GM18526 (cell line): ENCODE results near the gene SPINK4.

Source experiments
- POLR2A ChIP-seq: IDR thresholded peaks from 3 replicates; pipeline ENCODE4 v1.6.1; 2011; ENCODE audit not compliant: insufficient read length; ENCODE audit errors: extremely low read depth

The SPINK4 gene

GRCh38 chr9:33245341-33245740 is 5.4 kb downstream of the SPINK4 start:
- no peak for TF ChIP-seq POLR2A

DNA sequence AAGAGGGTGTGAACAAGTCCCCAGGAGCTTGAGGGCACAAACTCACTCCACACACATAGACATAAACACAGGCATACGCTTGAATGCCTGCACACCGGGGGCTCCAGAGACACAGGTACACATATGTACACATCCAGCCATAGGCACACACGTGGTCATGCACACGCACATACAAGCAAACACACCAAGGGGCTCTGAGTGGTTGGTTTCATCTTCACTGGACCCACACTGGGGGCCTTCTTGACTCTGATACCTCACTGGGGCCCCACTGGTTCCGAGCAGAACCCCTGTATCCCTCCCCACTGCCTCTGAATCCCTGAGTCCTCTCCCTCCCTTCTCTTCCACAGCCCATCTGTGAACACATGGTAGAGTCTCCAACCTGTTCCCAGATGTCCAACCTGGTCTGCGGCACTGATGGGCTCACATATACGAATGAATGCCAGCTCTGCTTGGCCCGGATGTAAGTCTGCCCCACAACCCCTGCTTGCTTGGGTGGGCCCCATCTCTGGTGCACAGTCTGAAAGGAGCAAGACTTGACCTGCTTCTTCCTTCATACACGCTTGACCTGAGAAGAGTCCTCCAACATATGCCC is 6.4 kb downstream of the SPINK4 start:
- TF ChIP-seq POLR2A: no peak

- TF ChIP-seq POLR2A: no peak
Measured at GRCh38 chr9:33248606-33249005, 8.6 kb downstream of the SPINK4 start.

- TF ChIP-seq POLR2A: no peak
Measured at GRCh38 chr9:33249087-33249658, 9.2 kb downstream of the SPINK4 start.

DNA sequence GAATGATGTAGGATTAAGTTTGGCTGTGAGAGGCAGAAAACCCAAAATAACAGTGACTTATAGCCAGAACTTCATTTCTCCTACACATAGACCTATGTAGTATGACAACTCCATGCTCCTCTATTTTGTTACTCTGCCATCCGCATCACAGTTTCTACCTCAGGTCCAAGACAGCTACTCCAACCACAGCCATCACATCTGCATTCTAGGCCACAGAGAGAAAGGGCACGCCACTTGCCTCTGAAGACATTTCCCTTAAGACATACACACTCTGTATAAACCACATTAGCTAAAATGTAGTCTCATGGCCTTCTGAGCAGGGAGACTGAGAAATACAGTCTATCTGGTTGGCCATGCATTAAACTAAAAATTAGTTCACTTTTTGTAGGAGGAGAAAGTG is 10.0 kb downstream of the SPINK4 start:
- no peak for TF ChIP-seq POLR2A

DNA sequence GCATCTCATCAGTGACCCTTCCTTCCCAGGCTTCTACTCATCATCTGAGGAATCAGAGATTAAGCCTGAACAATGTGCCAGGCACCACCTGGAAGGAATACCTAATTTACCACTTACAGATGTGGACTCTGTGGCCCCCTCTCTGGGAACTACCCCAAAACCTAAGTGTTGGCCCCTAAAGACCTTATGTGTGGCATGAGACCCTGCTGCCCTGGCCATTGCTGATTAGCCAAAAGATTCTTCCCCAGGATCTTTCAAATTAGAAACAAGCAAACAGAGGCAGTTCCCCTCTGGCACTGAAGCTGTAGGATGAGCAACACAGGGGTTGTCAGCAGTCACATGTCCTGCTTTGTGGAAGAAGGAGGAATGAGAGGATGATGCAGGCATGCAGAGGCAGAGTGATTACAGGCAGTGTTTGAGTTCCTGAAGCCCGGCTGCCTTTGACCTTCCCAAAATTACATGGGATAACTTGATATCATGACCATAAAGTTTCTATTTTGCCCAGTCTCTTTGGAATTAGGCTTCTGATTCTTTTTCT is 10.6 kb downstream of the SPINK4 start:
- no peak for TF ChIP-seq POLR2A

DNA sequence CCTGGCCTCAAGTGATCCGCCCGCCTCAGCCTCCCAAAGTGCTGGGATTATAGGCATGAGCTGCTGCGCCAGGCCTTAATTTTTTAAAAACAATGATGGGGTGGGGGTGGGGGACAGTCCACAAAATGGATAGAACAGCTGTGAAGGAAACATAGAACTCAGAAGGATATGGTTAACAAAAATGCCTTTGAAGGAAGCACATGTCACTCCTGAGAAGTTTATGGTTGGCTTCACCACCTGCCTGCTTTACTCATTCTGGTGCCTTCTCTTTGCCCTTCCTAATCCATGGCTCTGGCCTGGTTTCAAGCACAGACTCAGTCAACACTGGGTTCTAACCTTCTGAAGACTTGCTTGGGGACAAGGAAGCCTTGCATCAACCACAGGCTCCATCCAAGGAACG is 14.2 kb downstream of the SPINK4 start:
- no peak for TF ChIP-seq POLR2A

DNA sequence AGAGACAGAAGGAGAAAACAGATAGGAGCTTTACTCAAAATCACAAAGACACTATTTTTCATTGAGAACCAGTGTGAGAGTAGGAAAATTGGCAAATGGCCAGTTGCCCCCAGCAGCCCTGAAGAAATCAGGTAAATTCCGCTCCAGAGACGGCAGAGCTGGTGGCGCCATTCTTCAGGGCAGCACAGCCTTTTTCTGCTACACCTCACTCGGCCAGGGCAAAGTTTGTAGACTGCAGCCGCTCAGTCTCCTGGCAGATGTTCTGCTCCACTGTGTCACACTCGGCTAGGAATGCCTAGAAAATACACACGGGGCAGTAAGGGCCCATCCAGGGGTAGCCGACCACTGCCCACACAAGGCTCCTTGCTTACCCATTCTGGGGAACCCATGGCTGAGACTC is 15.0 kb downstream of the SPINK4 start:
- no peak for TF ChIP-seq POLR2A

DNA sequence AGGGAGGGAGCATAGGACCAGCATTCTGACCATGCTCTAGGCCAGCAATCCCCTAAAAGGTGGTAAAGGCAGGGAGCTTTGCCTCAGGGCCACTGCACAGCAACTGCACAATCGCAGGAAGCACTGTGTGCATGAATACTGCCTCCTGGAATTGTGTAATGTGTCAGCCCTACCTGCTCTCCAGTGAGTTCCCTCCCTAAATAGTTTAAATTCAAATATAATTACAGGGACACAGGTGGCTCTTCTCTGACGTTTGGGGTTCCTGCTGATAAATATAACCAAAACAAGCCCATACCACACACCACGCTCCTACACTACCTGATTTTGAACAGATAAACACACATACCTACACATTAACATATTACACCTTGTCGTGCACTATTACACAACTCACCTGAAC is 15.5 kb downstream of the SPINK4 start:
- no peak for TF ChIP-seq POLR2A

DNA sequence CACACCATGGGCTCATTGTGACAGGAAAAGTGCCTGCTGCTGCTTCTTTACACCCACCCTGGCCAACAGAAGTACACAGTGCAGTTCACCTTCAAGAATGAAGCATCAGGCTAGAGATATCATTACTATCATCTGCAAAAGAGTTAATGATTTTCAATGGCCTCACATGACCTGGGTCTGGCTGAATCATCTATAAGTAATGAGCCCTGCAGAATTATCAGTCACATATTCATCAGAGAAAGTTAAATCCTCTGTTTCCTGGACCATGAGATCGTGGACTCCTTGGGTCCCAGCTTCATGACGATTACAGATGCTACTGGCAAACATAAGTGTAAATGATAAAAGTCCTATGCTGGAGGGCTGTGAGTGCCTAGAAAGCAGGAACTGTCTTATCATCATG is 16.3 kb downstream of the SPINK4 start:
- no peak for TF ChIP-seq POLR2A

DNA sequence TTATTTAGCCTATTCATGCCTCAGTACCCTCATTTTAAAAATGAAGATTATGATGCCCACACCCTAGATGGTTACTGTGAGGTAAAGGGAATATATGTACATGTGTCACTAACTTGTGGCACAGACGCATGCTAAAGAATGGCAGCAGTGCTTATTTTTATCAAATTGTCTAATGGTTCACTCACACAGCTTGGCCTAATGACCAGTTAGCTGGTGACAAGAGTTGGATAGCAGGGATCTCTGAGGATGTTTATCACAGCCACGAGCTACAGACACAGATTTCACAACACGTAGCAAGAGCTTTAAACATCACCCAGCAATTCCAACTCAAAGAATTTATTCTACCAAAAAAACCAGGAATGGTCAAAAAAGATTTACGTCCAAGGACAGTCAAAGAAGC is 17.3 kb downstream of the SPINK4 start:
- no peak for TF ChIP-seq POLR2A

GRCh38 chr9:33260372-33260771 is 20.4 kb downstream of the SPINK4 start:
- TF ChIP-seq POLR2A: no peak

DNA sequence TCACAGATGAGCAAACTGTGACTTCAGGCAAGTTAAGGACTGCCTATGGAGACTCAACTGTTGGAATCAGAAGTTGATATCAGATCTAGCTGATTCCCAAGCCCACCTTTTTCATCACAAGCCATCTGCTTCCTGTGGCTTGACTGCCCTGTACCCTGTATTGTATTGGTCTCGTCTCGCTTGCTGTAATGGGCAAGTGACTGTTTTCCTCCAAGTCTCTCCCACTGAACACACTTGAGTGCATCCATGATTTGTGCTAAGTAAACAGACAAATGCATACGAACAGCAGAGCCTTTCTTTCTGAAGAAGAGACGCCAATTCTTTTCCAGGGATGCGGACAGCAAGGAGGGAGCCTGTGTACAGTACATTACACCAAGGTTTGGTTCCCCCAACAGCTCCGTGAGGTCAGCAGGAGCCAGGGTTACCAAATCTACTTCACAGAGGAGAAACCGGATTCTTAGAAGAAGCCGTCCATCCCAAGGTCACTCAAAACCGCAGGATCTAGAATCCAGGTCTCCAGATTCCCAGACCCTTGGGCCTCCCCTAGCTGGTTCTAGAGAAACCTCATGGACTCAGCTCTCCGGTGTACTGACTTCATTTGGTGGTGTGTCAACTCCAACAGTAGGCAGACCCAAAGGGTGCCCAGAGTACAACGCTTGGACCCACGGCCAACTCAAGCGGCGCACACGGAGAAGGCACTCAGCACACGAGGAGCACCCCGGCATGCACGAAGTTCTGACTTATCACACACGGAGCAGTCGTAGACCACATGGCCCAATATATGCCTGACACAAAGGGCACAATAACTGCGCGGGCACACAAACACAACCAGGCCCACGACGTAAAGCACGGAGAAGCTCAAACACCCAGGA is 23.4 kb downstream of the SPINK4 start:
- no peak for TF ChIP-seq POLR2A

GRCh38 chr9:33264003-33264472 is 24.1 kb downstream of the SPINK4 start:
- no peak for TF ChIP-seq POLR2A

DNA sequence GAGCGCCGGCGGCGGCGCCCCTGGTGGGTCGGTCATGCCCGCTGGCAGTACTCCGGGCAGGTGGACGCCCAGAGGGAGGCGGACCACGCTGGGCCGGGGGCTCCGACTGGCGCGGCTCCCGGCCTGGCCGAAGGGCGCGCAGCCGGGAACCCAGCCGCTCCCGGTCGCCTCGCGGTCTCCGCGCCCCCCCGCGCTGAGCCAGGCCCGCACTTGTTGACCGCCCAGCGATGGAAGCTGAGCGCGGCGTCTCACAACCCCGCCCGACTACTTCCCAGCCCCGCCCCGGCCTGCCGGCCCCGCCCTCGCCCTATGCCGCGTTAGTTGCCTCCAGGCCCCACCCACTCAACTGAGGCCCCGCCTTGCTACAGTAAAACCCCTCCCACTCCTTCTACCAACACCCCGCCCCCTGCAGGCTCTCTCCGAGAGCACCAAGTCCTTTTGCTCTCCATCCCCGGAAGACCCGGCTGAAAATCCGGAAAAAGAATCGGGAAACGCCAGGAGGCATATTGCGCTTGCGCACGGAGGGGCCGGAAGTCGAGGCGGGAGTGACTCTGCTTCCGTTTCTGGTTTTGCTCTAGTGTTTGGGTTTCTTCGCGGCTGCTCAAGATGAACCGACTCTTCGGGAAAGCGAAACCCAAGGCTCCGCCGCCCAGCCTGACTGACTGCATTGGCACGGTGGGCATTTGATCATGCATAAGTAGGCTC is 24.7 kb downstream of the SPINK4 start, which contains the start of the genes BAG1 and CHMP5:
TSS of gene BAG1 (minus strand) at position 236 of the 705 bp plus-strand sequence.
TSS of gene CHMP5 (plus strand) at position 577 of the 705 bp plus-strand sequence. CDS start at position 607, 30 bp downstream.
- TF ChIP-seq POLR2A: peak; percentile 45
